HepG2 (cell line): ENCODE measurements around the gene DRAP1. TPM values are rescaled to one million over a fixed set of nuclear protein-coding genes. Genes with fewer than 3 reads are reported as not detected.

Experiments used
- ATAC-seq: fragments of 200-7000 bp; cut with Tn5 transposase; 3 replicates; pipeline ENCODE4 v1.9.1; 2020; ENCODE audit warnings: mild to moderate bottlenecking, moderate library complexity
- BruUV-seq: library from RNA; stranded (reverse); fragments of 400-500 nt; replicated peaks from 2 replicates; lab custom pipeline; 2021; lab: Mats Ljungman, UMichigan
- CTCF ChIA-PET: fragments of 300-600 bp; formaldehyde crosslinking; extraction: SDS; loops from one replicate; lab custom pipeline; 2021; ENCODE audit warnings: low total read pairs, inconsistent platforms, low intra/inter-chr PET ratio; lab: Yijun Ruan, JAX
- POLR2A ChIA-PET: fragments of 350-600 bp; sonication (Branson Sonifier 250); formaldehyde crosslinking; loops from one replicate; lab custom pipeline; 2020; ENCODE audit warnings: antibody characterized with exemption, inconsistent platforms; lab: Yijun Ruan, JAX
- DNase-seq: peaks from one replicate; pipeline ENCODE4 v3.0.0-alpha.2; 2015; ENCODE audit warnings: low spot score
- FAIRE-seq: peaks from 3 replicates; lab custom pipeline; 2011; peaks lifted over from hg19 to GRCh38; lab: Jason Lieb, UNC
- H2AFZ ChIP-seq: one replicate; pipeline ENCODE4 v1.6.1; 2011; ENCODE audit warnings: low read length, inconsistent platforms
- H3K27ac ChIP-seq: fragments of 300-600 bp; 3 replicates; pipeline ENCODE4 v1.8.0; 2011; ENCODE audit warnings: mixed run types, mild to moderate bottlenecking, mixed read lengths, low read length, inconsistent platforms; ENCODE audit not compliant: insufficient read depth; ENCODE audit errors: extremely low read length
- H3K27me3 ChIP-seq, 2 experiments: fragments of 200-600 bp in 1 of 2; 2 replicates in 1 of 2; 3 replicates in 1 of 2; pipeline versions ENCODE4 v1.6.0 to v1.8.0; 2011; ENCODE audit warnings: low read length in 2 of 2, mild to moderate bottlenecking in 2 of 2, moderate library complexity in 2 of 2, inconsistent platforms in 1 of 2; ENCODE audit not compliant: insufficient read depth in 2 of 2, control insufficient read depth in 1 of 2
- H3K36me3 ChIP-seq, 2 experiments: fragments of 200-600 bp in 1 of 2; replicated peaks in 1 of 2; 2 replicates in 1 of 2; 3 replicates in 1 of 2; pipeline versions ENCODE4 v1.5.1 to v1.8.0; 2011; ENCODE audit warnings: low read length in 2 of 2, inconsistent platforms in 1 of 2; ENCODE audit not compliant: insufficient read depth in 2 of 2, control insufficient read depth in 1 of 2
- H3K4me1 ChIP-seq: 2 replicates; pipeline ENCODE4 v1.5.1; 2012; ENCODE audit warnings: low read length, inconsistent platforms; ENCODE audit not compliant: insufficient read depth
- H3K4me2 ChIP-seq: 2 replicates; pipeline ENCODE4 v1.6.0; 2011; ENCODE audit warnings: low read depth, low read length, inconsistent platforms
- H3K4me3 ChIP-seq, 3 experiments: fragments of 200-600 bp in 1 of 3; sonication (generic), shearing (Covaris generic) in 1 of 3; replicated peaks in 1 of 3; 2 replicates each; pipeline ENCODE4 v1.5.1; 2011 to 2016; ENCODE audit warnings: low read length in 3 of 3, inconsistent platforms in 2 of 3, low read depth in 2 of 3, mild to moderate bottlenecking in 2 of 3, control low read depth in 1 of 3, mixed read lengths in 1 of 3; ENCODE audit not compliant: insufficient read depth in 1 of 3
- H3K79me2 ChIP-seq: one replicate; pipeline ENCODE4 v1.6.1; 2011; ENCODE audit warnings: low read length, inconsistent platforms; ENCODE audit not compliant: insufficient read depth
- H3K9ac ChIP-seq: 2 replicates; pipeline ENCODE4 v1.6.0; 2011; ENCODE audit warnings: mild to moderate bottlenecking, low read depth, low read length, inconsistent platforms; ENCODE audit not compliant: insufficient read depth
- H3K9me3 ChIP-seq: 2 replicates; pipeline ENCODE4 v1.5.1; 2012; ENCODE audit warnings: mild to moderate bottlenecking, low read length
- H4K20me1 ChIP-seq: 2 replicates; pipeline ENCODE4 v1.6.0; 2011; ENCODE audit warnings: inconsistent platforms, mild to moderate bottlenecking, low read length, moderate library complexity; ENCODE audit not compliant: insufficient read depth
- ARID4A ChIP-seq: sonication (generic); formaldehyde crosslinking; IDR thresholded peaks from 2 replicates; pipeline ENCODE4 v1.5.0; 2020; ENCODE audit warnings: mild to moderate bottlenecking, missing genetic modification reagents, borderline replicate concordance
- CEBPB ChIP-seq: IDR thresholded peaks from 2 replicates; pipeline ENCODE4 v1.6.1; 2011; ENCODE audit warnings: low read depth, low read length, improper control_type of control experiment, borderline replicate concordance
- HCFC1 ChIP-seq: fragments of 150-350 bp; IDR thresholded peaks from 2 replicates; pipeline ENCODE4 v1.6.1; 2014; ENCODE audit warnings: low read depth, low read length
- HNRNPUL1 ChIP-seq: fragments of 200-400 bp; formaldehyde crosslinking; IDR thresholded peaks from 2 replicates; pipeline ENCODE4 v1.6.1; 2017; ENCODE audit warnings: low read depth, mild to moderate bottlenecking, low read length, moderate library complexity
- JARID2 ChIP-seq: sonication (generic); formaldehyde crosslinking; IDR thresholded peaks from 2 replicates; pipeline ENCODE4 v1.8.1; 2023; ENCODE audit warnings: missing genetic modification reagents, inconsistent platforms; ENCODE audit not compliant: insufficient replicate concordance
- LBX2 ChIP-seq: sonication (generic); formaldehyde crosslinking; IDR thresholded peaks from 2 replicates; pipeline ENCODE4 v1.5.0; 2020; ENCODE audit warnings: missing genetic modification reagents, mild to moderate bottlenecking, borderline replicate concordance
- MYNN ChIP-seq: sonication (generic); formaldehyde crosslinking; IDR thresholded peaks from 2 replicates; pipeline ENCODE4 v1.4.0; 2020; ENCODE audit warnings: mild to moderate bottlenecking, low read depth, missing genetic modification reagents
- PRPF4 ChIP-seq: fragments of 200-400 bp; formaldehyde crosslinking; IDR thresholded peaks from 2 replicates; pipeline ENCODE4 v1.6.1; 2016; ENCODE audit warnings: low read length, low read depth; ENCODE audit not compliant: poor library complexity, severe bottlenecking
- SRSF4 ChIP-seq: fragments of 200-400 bp; formaldehyde crosslinking; IDR thresholded peaks from one replicate; pipeline ENCODE4 v1.6.1; 2018; ENCODE audit warnings: mild to moderate bottlenecking, low read depth, low read length, moderate library complexity; ENCODE audit not compliant: poor library complexity, severe bottlenecking
- STAT6 ChIP-seq: sonication (generic); formaldehyde crosslinking; IDR thresholded peaks from 2 replicates; pipeline ENCODE4 v1.4.0; 2020; ENCODE audit warnings: missing genetic modification reagents, mild to moderate bottlenecking, borderline replicate concordance
- ZMAT3 ChIP-seq: sonication (generic); formaldehyde crosslinking; conservative IDR thresholded peaks from 2 replicates; pipeline ENCODE4 v1.7.0; 2021; ENCODE audit warnings: missing genetic modification reagents
- ZNF788 ChIP-seq: sonication (generic); formaldehyde crosslinking; IDR thresholded peaks from 2 replicates; pipeline ENCODE4 v1.5.0; 2020; ENCODE audit warnings: mild to moderate bottlenecking, missing genetic modification reagents, borderline replicate concordance
- ZNF850 ChIP-seq: sonication (generic); formaldehyde crosslinking; conservative IDR thresholded peaks from 2 replicates; pipeline ENCODE4 v1.9.0; 2021; ENCODE audit warnings: mild to moderate bottlenecking, missing genetic modification reagents
- WGBS: methylation state at CpG from one replicate; pipeline ENCODE4 v1.1.6; 2017; ENCODE audit warnings: low lambda C conversion rate; 5-methylcytosine and 5-hydroxymethylcytosine counted together
- in situ Hi-C: cut with HindIII; loops from 2 replicates; pipeline ENCODE4 v1.10.0; 2017; ENCODE audit warnings: low pct_unique_long_range_greater_than_20kb; ENCODE audit not compliant: extremely low pct_ligation_motif_present
- intact Hi-C: fragments of 100-400 bp; cut with micrococcal nuclease; formaldehyde crosslinking; loops from one replicate; pipeline ENCODE4 v1.10.0; 2022; ENCODE audit not compliant: unreplicated experiment
- polyA plus RNA-seq, 8 experiments: library from polyadenylated mRNA; depleted of rRNA in 3 of 8; stranded (reverse) in 7 of 8; unstranded in 1 of 8; fragments of >200 nt; fragmentation: Illumina TruSeq in 4 of 8; extraction: Trizol in 4 of 8; gene quantifications; 2 replicates each; pipeline versions ENCODE4 v1.2.1 to v1.2.3, GENCODE V29; 2011 to 2016; ENCODE audit warnings: low read depth in 4 of 8, missing spikeins in 1 of 8, mixed read lengths in 1 of 8; ENCODE audit not compliant: insufficient read depth in 1 of 8
- total RNA-seq, 5 experiments: library from RNA; depleted of rRNA; stranded (reverse); fragments of >200 nt; fragmentation: Illumina TruSeq; extraction: Trizol; gene quantifications; 2 replicates each; pipeline ENCODE4 v1.2.3, GENCODE V29; 2016; ENCODE audit warnings: low read depth in 1 of 5

The DRAP1 gene
- total and polyA plus RNA-seq, 2 of the 13 experiments (the other 11 are each of a cell fraction or from before 2014, with no cell fraction given): 46.8 to 52.3 TPM

- FAIRE-seq (no peak), DNase-seq (peak; percentile 80), ATAC-seq (peak; percentile 45)
- CTCF ChIA-PET: interaction anchor here (1.2 to 1.4 kb wide), 2 partner anchors 11 to 116 kb away, joined by 3 to 9 read pairs; no protein-coding TSS in a partner anchor
- no peak overlapping the region for H2AFZ ChIP-seq
- H3K4me1 ChIP-seq: peaks cover 39% of the 10 kb centered on the region
- H3K36me3 ChIP-seq: 0 out of 5 replicates have a peak, but pooled peaks cover 0 to 4% of the 10 kb centered on the region in 2 experiments
- H3K79me2 ChIP-seq: no peaks in the 10 kb centered on the region
- no TSS peak for BruUV-seq
- H3K9ac ChIP-seq: peak overlapping the region; percentile 48
- peak overlapping the region; percentile 58 to 73 (median 63); a peak in 5 of 6 replicates for H3K4me3 ChIP-seq
- H3K9me3 ChIP-seq: no peaks in the 10 kb centered on the region
- no peaks in the 10 kb centered on the region; a peak in 1 of 5 replicates for H3K27me3 ChIP-seq
- peak overlapping the region; percentile 38 for H3K27ac ChIP-seq
- WGBS: 36% methylated on average over 20 of the region's 54 CpGs
- in situ Hi-C loops (no loop called here), intact Hi-C loops (no loop called here)
- H3K4me2 ChIP-seq: peak overlapping the region; percentile 78
- H4K20me1 ChIP-seq: no peaks in the 10 kb centered on the region
- POLR2A ChIA-PET: interaction anchor here (0.9 to 8.9 kb wide), 5 partner anchors 11 to 25 kb away, joined by 4 to 81 read pairs (median 4); partner anchors contain the start of genes CCDC85B, CFL1 and MUS81
- TF ChIP-seq STAT6 (CRISPR knock-in tag): no peak
- peak; percentile 66; the same call in 1 of the 2 replicates for TF ChIP-seq ARID4A (CRISPR knock-in tag)
- TF ChIP-seq PRPF4: no peak
- no peak for TF ChIP-seq SRSF4
- TF ChIP-seq MYNN: no peak
- no peak for TF ChIP-seq CEBPB
- TF ChIP-seq ZMAT3 (CRISPR knock-in tag): no peak; the same call in 1 of the 2 replicates
- 0 out of 2 replicates have a peak, but pooled peaks have one; percentile 9 for TF ChIP-seq LBX2 (CRISPR knock-in tag)
- peak; percentile 84; the same call in 1 of the 2 replicates for TF ChIP-seq ZNF788 (CRISPR knock-in tag)
- no peak for TF ChIP-seq HCFC1
- TF ChIP-seq JARID2 (CRISPR knock-in tag): no peak
- no peak for TF ChIP-seq HNRNPUL1
- peak; percentile 94 for TF ChIP-seq ZNF850 (CRISPR knock-in tag)
Observed at GRCh38 chr11:65873318-65874156, 45.7 kb upstream of the DRAP1 start.
